Endodermal cell (in vitro differentiated cells): ENCODE data around the gene MBOAT7. TPM values are rescaled to one million over a fixed set of nuclear protein-coding genes. Genes with fewer than 3 reads are reported as not detected.

ENCODE experiments used
- DNase-seq: peaks from one replicate; pipeline ENCODE4 v3.0.0-alpha.2; 2017
- H3K27ac ChIP-seq: 2 replicates; pipeline ENCODE4 v1.5.1; 2013; ENCODE audit warnings: mild to moderate bottlenecking, low read depth, low read length, moderate library complexity
- H3K27me3 ChIP-seq: 2 replicates; pipeline ENCODE4 v1.6.1; 2013; ENCODE audit warnings: mild to moderate bottlenecking, low read length, moderate library complexity; ENCODE audit not compliant: insufficient read depth, control insufficient read depth, poor library complexity, severe bottlenecking
- H3K36me3 ChIP-seq: 2 replicates; pipeline ENCODE4 v1.7.0; 2013; ENCODE audit warnings: mild to moderate bottlenecking, low read length, moderate library complexity; ENCODE audit not compliant: control insufficient read depth, insufficient read depth
- H3K4me1 ChIP-seq: one replicate; pipeline ENCODE4 v1.7.0; 2013; ENCODE audit warnings: low read length; ENCODE audit not compliant: control insufficient read depth, insufficient read depth
- H3K4me3 ChIP-seq: 2 replicates; pipeline ENCODE4 v1.5.1; 2013; ENCODE audit warnings: mild to moderate bottlenecking, low read length, moderate library complexity
- H3K9ac ChIP-seq: 2 replicates; pipeline ENCODE4 v1.6.1; 2013; ENCODE audit warnings: mild to moderate bottlenecking, low read length, moderate library complexity; ENCODE audit not compliant: poor library complexity, severe bottlenecking; ENCODE audit errors: extremely low read depth
- H3K9me3 ChIP-seq: 2 replicates; pipeline ENCODE4 v1.6.1; 2013; ENCODE audit warnings: mild to moderate bottlenecking, low read length, moderate library complexity; ENCODE audit not compliant: control insufficient read depth
- H3K27ac Mint-ChIP-seq: 2 replicates; pipeline ENCODE4 v1.8.0; 2020; ENCODE audit warnings: mixed read lengths
- H3K27me3 Mint-ChIP-seq: 2 replicates; pipeline ENCODE4 v1.8.0; 2021; ENCODE audit warnings: mild to moderate bottlenecking, mixed read lengths; ENCODE audit not compliant: insufficient read depth
- H3K36me3 Mint-ChIP-seq: 2 replicates; pipeline ENCODE4 v1.8.0; 2020; ENCODE audit warnings: low read depth, mixed read lengths
- H3K4me1 Mint-ChIP-seq: 2 replicates; pipeline ENCODE4 v1.8.0; 2020; ENCODE audit warnings: mixed read lengths
- H3K4me3 Mint-ChIP-seq: 2 replicates; pipeline ENCODE4 v1.8.0; 2020; ENCODE audit warnings: mild to moderate bottlenecking, moderate library complexity, mixed read lengths
- H3K9me3 Mint-ChIP-seq: 2 replicates; pipeline ENCODE4 v1.8.0; 2020; ENCODE audit warnings: mild to moderate bottlenecking, mixed read lengths
- WGBS, 2 experiments: methylation state at CpG; one replicate each; pipeline versions ENCODE4 v1.1.5 to v1.1.7; 2013; ENCODE audit warnings: missing lambda C conversion rate in 2 of 2, mixed read lengths in 1 of 2; ENCODE audit not compliant: insufficient coverage in 1 of 2, insufficient read length in 1 of 2; 5-methylcytosine and 5-hydroxymethylcytosine counted together
- total RNA-seq, 2 donors: library from RNA; stranded (reverse); fragmentation: NEBNext Ultra II Directional in 1 of 2; extraction: Animal tissue kit (Norgen Biotek cat#: 25700) in 1 of 2; gene quantifications; 2 replicates in 1 of 2; 3 replicates in 1 of 2; pipeline ENCODE4 v1.2.1, GENCODE V29; 2021
- TF ChIP-seq, protein P1 (sequence below): fragments of 200-600 bp; sonication (generic); conservative IDR thresholded peaks from 2 replicates; pipeline ENCODE4 v1.5.0; 2021; ENCODE audit warnings: antibody characterized with exemption, mild to moderate bottlenecking

Gene MBOAT7
- total RNA-seq, 2 donors from 2014 or later = 126 to 131 TPM

DNA sequence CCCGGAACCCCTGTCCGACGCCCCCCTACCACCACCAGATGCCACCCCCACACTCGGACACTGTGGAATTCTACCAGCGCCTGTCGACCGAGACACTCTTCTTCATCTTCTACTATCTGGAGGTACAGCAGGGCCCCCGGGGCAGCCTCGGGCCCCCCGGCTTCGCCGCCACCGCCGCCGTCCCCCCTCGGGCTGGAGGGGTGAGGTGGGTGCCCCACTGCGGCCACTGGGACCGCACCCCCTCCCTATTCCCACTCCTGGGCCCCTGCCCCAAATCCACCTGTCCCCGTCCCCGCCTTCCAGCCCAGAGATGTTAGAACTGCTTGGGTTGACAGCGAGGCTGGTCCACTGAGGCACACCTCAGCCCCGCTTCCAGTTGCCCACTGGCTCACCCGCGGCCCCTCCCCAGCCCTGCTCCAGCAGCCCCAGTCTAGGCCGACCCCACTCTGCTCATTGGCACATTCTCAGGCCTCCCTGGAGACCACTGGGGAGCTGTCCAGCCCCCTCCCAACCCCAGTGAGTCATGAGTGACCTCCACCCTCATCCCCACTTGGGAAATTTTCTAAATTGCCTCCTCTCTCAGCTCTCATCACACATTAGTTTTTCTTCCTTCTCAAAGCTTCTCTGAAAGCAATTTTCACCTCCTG, 36.4 kb downstream of the MBOAT7 start:
- no peak overlapping the region for H3K4me3 Mint-ChIP-seq

DNA sequence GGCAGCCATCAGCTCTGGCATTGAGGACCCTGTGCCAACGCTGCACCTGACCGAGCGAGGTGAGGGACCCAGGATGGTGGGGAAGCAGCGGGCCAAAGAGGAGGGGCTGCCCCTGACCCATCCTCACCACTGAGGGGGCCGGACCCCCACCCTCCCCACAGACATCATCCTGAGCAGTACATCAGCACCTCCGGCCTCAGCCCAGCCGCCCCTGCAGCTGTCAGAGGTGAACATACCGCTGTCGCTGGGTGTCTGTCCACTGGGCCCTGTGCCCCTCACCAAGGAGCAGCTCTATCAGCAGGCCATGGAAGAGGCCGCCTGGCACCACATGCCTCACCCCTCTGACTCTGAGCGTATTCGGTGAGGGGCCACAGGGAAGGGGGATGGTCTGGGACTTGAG, 37.1 kb downstream of the MBOAT7 start:
- Mint-ChIP-seq H3K36me3 (peaks cover 70% of the 10 kb centered on the region), H3K27me3 (no peaks in the 10 kb centered on the region), H3K4me3 (no peak overlapping the region), H3K4me1 (no peaks in the 10 kb centered on the region), H3K27ac (no peak overlapping the region), H3K9me3 (no peaks in the 10 kb centered on the region)
- H3K9me3 ChIP-seq = no peaks in the 10 kb centered on the region
- TF ChIP-seq, protein P1, sequence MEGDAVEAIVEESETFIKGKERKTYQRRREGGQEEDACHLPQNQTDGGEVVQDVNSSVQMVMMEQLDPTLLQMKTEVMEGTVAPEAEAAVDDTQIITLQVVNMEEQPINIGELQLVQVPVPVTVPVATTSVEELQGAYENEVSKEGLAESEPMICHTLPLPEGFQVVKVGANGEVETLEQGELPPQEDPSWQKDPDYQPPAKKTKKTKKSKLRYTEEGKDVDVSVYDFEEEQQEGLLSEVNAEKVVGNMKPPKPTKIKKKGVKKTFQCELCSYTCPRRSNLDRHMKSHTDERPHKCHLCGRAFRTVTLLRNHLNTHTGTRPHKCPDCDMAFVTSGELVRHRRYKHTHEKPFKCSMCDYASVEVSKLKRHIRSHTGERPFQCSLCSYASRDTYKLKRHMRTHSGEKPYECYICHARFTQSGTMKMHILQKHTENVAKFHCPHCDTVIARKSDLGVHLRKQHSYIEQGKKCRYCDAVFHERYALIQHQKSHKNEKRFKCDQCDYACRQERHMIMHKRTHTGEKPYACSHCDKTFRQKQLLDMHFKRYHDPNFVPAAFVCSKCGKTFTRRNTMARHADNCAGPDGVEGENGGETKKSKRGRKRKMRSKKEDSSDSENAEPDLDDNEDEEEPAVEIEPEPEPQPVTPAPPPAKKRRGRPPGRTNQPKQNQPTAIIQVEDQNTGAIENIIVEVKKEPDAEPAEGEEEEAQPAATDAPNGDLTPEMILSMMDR = no peak
- peaks cover 87% of the 10 kb centered on the region for H3K36me3 ChIP-seq
- no peak overlapping the region for H3K27ac ChIP-seq
- WGBS, 2 experiments = 94 to 97% methylated on average over 6 to 12 of the region's 12 CpGs
- DNase-seq = no peak
- no peak overlapping the region for H3K9ac ChIP-seq
- no peaks in the 10 kb centered on the region for H3K27me3 ChIP-seq
- no peaks in the 10 kb centered on the region for H3K4me1 ChIP-seq
- H3K4me3 ChIP-seq = no peak overlapping the region

More for the DNA sequence above, 36.4 kb downstream of the MBOAT7 start:
- Histone ChIP-seq H3K9me3 (no peaks in the 10 kb centered on the region), H3K4me3 (no peak overlapping the region), H3K4me1 (no peaks in the 10 kb centered on the region), H3K36me3 (peaks cover 81% of the 10 kb centered on the region), H3K27ac (no peak overlapping the region), H3K9ac (no peak overlapping the region), H3K27me3 (no peaks in the 10 kb centered on the region)
- Mint-ChIP-seq H3K4me1 (no peaks in the 10 kb centered on the region), H3K9me3 (no peaks in the 10 kb centered on the region), H3K27me3 (no peaks in the 10 kb centered on the region), H3K27ac (no peak overlapping the region), H3K36me3 (peaks cover 69% of the 10 kb centered on the region)
- TF ChIP-seq, protein P1 = no peak
- 96% methylated on average over 9 to 25 of the region's 25 CpGs for WGBS, 2 experiments
- DNase-seq = no peak

DNA sequence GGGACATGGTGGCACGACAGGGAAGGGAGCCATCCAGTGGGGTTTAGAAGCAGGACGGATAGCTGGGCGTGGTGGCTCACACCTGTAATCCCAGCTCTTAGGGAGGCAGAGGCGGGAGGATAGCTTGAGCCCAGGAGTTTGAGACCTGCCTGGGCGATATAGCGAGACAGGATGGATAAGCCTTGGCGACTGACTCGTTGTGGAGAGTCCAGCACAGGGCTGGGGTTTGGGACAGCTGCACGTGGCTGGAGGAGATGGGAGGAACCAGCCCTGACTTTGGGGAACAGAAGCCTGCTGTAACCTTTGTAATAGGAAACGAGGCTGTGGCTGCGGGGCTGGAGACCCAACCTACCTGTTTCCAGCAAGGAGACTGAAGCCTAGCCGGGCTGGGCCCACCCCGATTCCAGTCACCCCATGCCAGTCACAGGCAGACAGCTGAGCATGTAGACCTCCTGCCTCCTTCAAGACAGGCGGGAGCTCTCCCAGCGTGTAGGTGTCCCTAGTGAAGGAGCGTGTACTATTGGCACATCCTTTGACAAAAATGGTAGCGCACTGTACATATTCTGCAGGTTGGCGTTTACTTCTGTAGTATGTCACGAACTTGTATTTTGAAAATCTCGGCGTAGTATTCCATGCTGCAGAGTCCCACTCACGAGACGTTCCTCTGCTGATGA, 37.9 kb downstream of the MBOAT7 start:
- no peak overlapping the region for H3K27ac Mint-ChIP-seq

More for the DNA sequence above, 37.9 kb downstream of the MBOAT7 start:
- WGBS, 2 experiments = 94 to 97% methylated on average over 20 to 23 of the region's 23 CpGs
- no peaks in the 10 kb centered on the region for H3K4me1 ChIP-seq
- H3K36me3 ChIP-seq = peaks cover 89% of the 10 kb centered on the region
- H3K27me3 Mint-ChIP-seq = no peaks in the 10 kb centered on the region
- no peak overlapping the region for H3K27ac ChIP-seq
- no peak overlapping the region for H3K4me3 Mint-ChIP-seq
- no peak for DNase-seq
- H3K36me3 Mint-ChIP-seq = peaks cover 74% of the 10 kb centered on the region
- TF ChIP-seq, protein P1 = no peak
- no peak overlapping the region for H3K4me3 ChIP-seq
- no peak overlapping the region for H3K9ac ChIP-seq
- no peaks in the 10 kb centered on the region for H3K9me3 Mint-ChIP-seq
- no peaks in the 10 kb centered on the region for H3K4me1 Mint-ChIP-seq
- no peaks in the 10 kb centered on the region for H3K27me3 ChIP-seq
- H3K9me3 ChIP-seq = no peaks in the 10 kb centered on the region
